HepG2 (cell line): ENCODE results near the gene IL6R. TPM values are rescaled to one million over a fixed set of nuclear protein-coding genes. Genes with fewer than 3 reads are reported as not detected.

Source experiments
- ATAC-seq: fragments of 200-7000 bp; cut with Tn5 transposase; 3 replicates; pipeline ENCODE4 v1.9.1; 2020; ENCODE audit warnings: mild to moderate bottlenecking, moderate library complexity
- BruUV-seq: library from RNA; stranded (reverse); fragments of 400-500 nt; replicated peaks from 2 replicates; lab custom pipeline; 2021; lab: Mats Ljungman, UMichigan
- CTCF ChIA-PET: fragments of 300-600 bp; formaldehyde crosslinking; extraction: SDS; loops from one replicate; lab custom pipeline; 2021; ENCODE audit warnings: low total read pairs, inconsistent platforms, low intra/inter-chr PET ratio; lab: Yijun Ruan, JAX
- POLR2A ChIA-PET: fragments of 350-600 bp; sonication (Branson Sonifier 250); formaldehyde crosslinking; loops from one replicate; lab custom pipeline; 2020; ENCODE audit warnings: antibody characterized with exemption, inconsistent platforms; lab: Yijun Ruan, JAX
- DNase-seq: peaks from one replicate; pipeline ENCODE4 v3.0.0-alpha.2; 2015; ENCODE audit warnings: low spot score
- FAIRE-seq: peaks from 3 replicates; lab custom pipeline; 2011; peaks lifted over from hg19 to GRCh38; lab: Jason Lieb, UNC
- H2AFZ ChIP-seq: one replicate; pipeline ENCODE4 v1.6.1; 2011; ENCODE audit warnings: low read length, inconsistent platforms
- H3K27ac ChIP-seq: fragments of 300-600 bp; 3 replicates; pipeline ENCODE4 v1.8.0; 2011; ENCODE audit warnings: mixed run types, mild to moderate bottlenecking, mixed read lengths, low read length, inconsistent platforms; ENCODE audit not compliant: insufficient read depth; ENCODE audit errors: extremely low read length
- H3K27me3 ChIP-seq, 2 experiments: fragments of 200-600 bp in 1 of 2; 2 replicates in 1 of 2; 3 replicates in 1 of 2; pipeline versions ENCODE4 v1.6.0 to v1.8.0; 2011; ENCODE audit warnings: low read length in 2 of 2, mild to moderate bottlenecking in 2 of 2, moderate library complexity in 2 of 2, inconsistent platforms in 1 of 2; ENCODE audit not compliant: insufficient read depth in 2 of 2, control insufficient read depth in 1 of 2
- H3K36me3 ChIP-seq, 2 experiments: fragments of 200-600 bp in 1 of 2; replicated peaks in 1 of 2; 2 replicates in 1 of 2; 3 replicates in 1 of 2; pipeline versions ENCODE4 v1.5.1 to v1.8.0; 2011; ENCODE audit warnings: low read length in 2 of 2, inconsistent platforms in 1 of 2; ENCODE audit not compliant: insufficient read depth in 2 of 2, control insufficient read depth in 1 of 2
- H3K4me1 ChIP-seq: 2 replicates; pipeline ENCODE4 v1.5.1; 2012; ENCODE audit warnings: low read length, inconsistent platforms; ENCODE audit not compliant: insufficient read depth
- H3K4me2 ChIP-seq: 2 replicates; pipeline ENCODE4 v1.6.0; 2011; ENCODE audit warnings: low read depth, low read length, inconsistent platforms
- H3K4me3 ChIP-seq, 3 experiments: fragments of 200-600 bp in 1 of 3; sonication (generic), shearing (Covaris generic) in 1 of 3; replicated peaks in 1 of 3; 2 replicates each; pipeline ENCODE4 v1.5.1; 2011 to 2016; ENCODE audit warnings: low read length in 3 of 3, inconsistent platforms in 2 of 3, low read depth in 2 of 3, mild to moderate bottlenecking in 2 of 3, control low read depth in 1 of 3, mixed read lengths in 1 of 3; ENCODE audit not compliant: insufficient read depth in 1 of 3
- H3K79me2 ChIP-seq: one replicate; pipeline ENCODE4 v1.6.1; 2011; ENCODE audit warnings: low read length, inconsistent platforms; ENCODE audit not compliant: insufficient read depth
- H3K9ac ChIP-seq: 2 replicates; pipeline ENCODE4 v1.6.0; 2011; ENCODE audit warnings: mild to moderate bottlenecking, low read depth, low read length, inconsistent platforms; ENCODE audit not compliant: insufficient read depth
- H3K9me3 ChIP-seq: 2 replicates; pipeline ENCODE4 v1.5.1; 2012; ENCODE audit warnings: mild to moderate bottlenecking, low read length
- H4K20me1 ChIP-seq: 2 replicates; pipeline ENCODE4 v1.6.0; 2011; ENCODE audit warnings: inconsistent platforms, mild to moderate bottlenecking, low read length, moderate library complexity; ENCODE audit not compliant: insufficient read depth
- ATF1 ChIP-seq: IDR thresholded peaks from 2 replicates; pipeline ENCODE4 v1.6.1; 2016; ENCODE audit warnings: mild to moderate bottlenecking, control low read depth
- CBFB ChIP-seq: sonication (generic); formaldehyde crosslinking; IDR thresholded peaks from 2 replicates; pipeline ENCODE4 v1.4.0; 2020; ENCODE audit warnings: missing genetic modification reagents
- CCAR2 ChIP-seq: fragments of 200-400 bp; formaldehyde crosslinking; optimal IDR thresholded peaks from 2 replicates; pipeline ENCODE3; 2018; ENCODE audit warnings: low read depth, mild to moderate bottlenecking, low read length, moderate library complexity
- GMEB1 ChIP-seq: sonication (generic); formaldehyde crosslinking; IDR thresholded peaks from 2 replicates; pipeline ENCODE4 v1.5.1; 2020; ENCODE audit warnings: missing genetic modification reagents, mild to moderate bottlenecking, borderline replicate concordance
- HNRNPH1 ChIP-seq: fragments of 200-400 bp; formaldehyde crosslinking; optimal IDR thresholded peaks from 2 replicates; pipeline ENCODE3; 2017; ENCODE audit warnings: mild to moderate bottlenecking, low read depth, low read length
- MLXIP ChIP-seq: sonication (generic); formaldehyde crosslinking; IDR thresholded peaks from 2 replicates; pipeline ENCODE4 v1.9.0; 2021; ENCODE audit warnings: missing genetic modification reagents, borderline replicate concordance
- MXD1 ChIP-seq: sonication (generic); formaldehyde crosslinking; IDR thresholded peaks from 2 replicates; pipeline ENCODE4 v1.4.0; 2020; ENCODE audit warnings: mild to moderate bottlenecking, missing genetic modification reagents
- PAF1 ChIP-seq: IDR thresholded peaks from 2 replicates; pipeline ENCODE4 v1.6.1; 2016; ENCODE audit warnings: missing genetic modification reagents, missing compliant biosample characterization
- PAX8 ChIP-seq: sonication (generic); formaldehyde crosslinking; IDR thresholded peaks from 2 replicates; pipeline ENCODE4 v1.8.0; 2022; ENCODE audit warnings: mild to moderate bottlenecking, missing genetic modification reagents, borderline replicate concordance
- ZIK1 ChIP-seq: sonication (generic); formaldehyde crosslinking; IDR thresholded peaks from 2 replicates; pipeline ENCODE4 v1.5.0; 2020; ENCODE audit warnings: mild to moderate bottlenecking, low read depth, missing genetic modification reagents, borderline replicate concordance
- ZNF446 ChIP-seq: sonication (generic); formaldehyde crosslinking; IDR thresholded peaks from 2 replicates; pipeline ENCODE4 v1.5.0; 2020; ENCODE audit warnings: mild to moderate bottlenecking, missing genetic modification reagents
- ZNF577 ChIP-seq: sonication (generic); formaldehyde crosslinking; IDR thresholded peaks from 2 replicates; pipeline ENCODE4 v1.4.0; 2020; ENCODE audit warnings: mild to moderate bottlenecking, low read depth, missing genetic modification reagents, borderline replicate concordance
- ZNF605 ChIP-seq: sonication (generic); formaldehyde crosslinking; IDR thresholded peaks from 2 replicates; pipeline ENCODE4 v1.8.0; 2022; ENCODE audit warnings: mild to moderate bottlenecking, missing genetic modification reagents
- ZNF672 ChIP-seq: sonication (generic); formaldehyde crosslinking; IDR thresholded peaks from 2 replicates; pipeline ENCODE4 v1.8.1; 2022; ENCODE audit warnings: missing genetic modification reagents
- ZNF720 ChIP-seq: sonication (generic); formaldehyde crosslinking; IDR thresholded peaks from 2 replicates; pipeline ENCODE4 v1.4.0; 2020; ENCODE audit warnings: missing genetic modification reagents
- whole genome bisulfite sequencing: methylation state at CpG from one replicate; pipeline ENCODE4 v1.1.6; 2017; ENCODE audit warnings: low lambda C conversion rate; 5-methylcytosine and 5-hydroxymethylcytosine counted together
- in situ Hi-C: cut with HindIII; loops from 2 replicates; pipeline ENCODE4 v1.10.0; 2017; ENCODE audit warnings: low pct_unique_long_range_greater_than_20kb; ENCODE audit not compliant: extremely low pct_ligation_motif_present
- intact Hi-C: fragments of 100-400 bp; cut with micrococcal nuclease; formaldehyde crosslinking; loops from one replicate; pipeline ENCODE4 v1.10.0; 2022; ENCODE audit not compliant: unreplicated experiment
- polyA plus RNA-seq, 8 experiments: library from polyadenylated mRNA; depleted of rRNA in 3 of 8; stranded (reverse) in 7 of 8; unstranded in 1 of 8; fragments of >200 nt; fragmentation: Illumina TruSeq in 4 of 8; extraction: Trizol in 4 of 8; gene quantifications; 2 replicates each; pipeline versions ENCODE4 v1.2.1 to v1.2.3, GENCODE V29; 2011 to 2016; ENCODE audit warnings: low read depth in 4 of 8, missing spikeins in 1 of 8, mixed read lengths in 1 of 8; ENCODE audit not compliant: insufficient read depth in 1 of 8
- total RNA-seq, 5 experiments: library from RNA; depleted of rRNA; stranded (reverse); fragments of >200 nt; fragmentation: Illumina TruSeq; extraction: Trizol; gene quantifications; 2 replicates each; pipeline ENCODE4 v1.2.3, GENCODE V29; 2016; ENCODE audit warnings: low read depth in 1 of 5
- TF ChIP-seq, protein P1 (sequence below): sonication (generic); formaldehyde crosslinking; IDR thresholded peaks from 2 replicates; pipeline ENCODE4 v1.5.1; 2020; ENCODE audit warnings: mild to moderate bottlenecking, moderate library complexity, missing genetic modification reagents

The IL6R gene
- total and polyA plus RNA-seq, 2 of the 13 experiments (the other 11 are each of a cell fraction or from before 2014, with no cell fraction given) = 5.0 to 24.5 TPM

- Histone ChIP-seq H3K4me2 (no peak overlapping the region), H3K9me3 (no peaks in the 10 kb centered on the region), H3K27me3 (no peaks in the 10 kb centered on the region), H4K20me1 (no peaks in the 10 kb centered on the region), H3K27ac (no peak overlapping the region), H3K4me1 (peaks cover 10% of the 10 kb centered on the region), H3K79me2 (no peaks in the 10 kb centered on the region), H3K4me3 (no peak overlapping the region), H3K36me3 (no peaks in the 10 kb centered on the region), H3K9ac (no peak overlapping the region), H2AFZ (no peak overlapping the region)
- CTCF ChIA-PET = no interaction called here
- WGBS = 87% methylated on average over 6 of the region's 8 CpGs
- FAIRE-seq (no peak), DNase-seq (no peak), ATAC-seq (no peak)
- in situ Hi-C loops = no loop called here
- BruUV-seq = no TSS peak
- intact Hi-C loops = no loop called here
- POLR2A ChIA-PET = no interaction called here
- no peak for TF ChIP-seq ZIK1
- no peak for TF ChIP-seq CCAR2
- no peak for TF ChIP-seq CBFB (CRISPR knock-in tag)
- TF ChIP-seq, protein P1, sequence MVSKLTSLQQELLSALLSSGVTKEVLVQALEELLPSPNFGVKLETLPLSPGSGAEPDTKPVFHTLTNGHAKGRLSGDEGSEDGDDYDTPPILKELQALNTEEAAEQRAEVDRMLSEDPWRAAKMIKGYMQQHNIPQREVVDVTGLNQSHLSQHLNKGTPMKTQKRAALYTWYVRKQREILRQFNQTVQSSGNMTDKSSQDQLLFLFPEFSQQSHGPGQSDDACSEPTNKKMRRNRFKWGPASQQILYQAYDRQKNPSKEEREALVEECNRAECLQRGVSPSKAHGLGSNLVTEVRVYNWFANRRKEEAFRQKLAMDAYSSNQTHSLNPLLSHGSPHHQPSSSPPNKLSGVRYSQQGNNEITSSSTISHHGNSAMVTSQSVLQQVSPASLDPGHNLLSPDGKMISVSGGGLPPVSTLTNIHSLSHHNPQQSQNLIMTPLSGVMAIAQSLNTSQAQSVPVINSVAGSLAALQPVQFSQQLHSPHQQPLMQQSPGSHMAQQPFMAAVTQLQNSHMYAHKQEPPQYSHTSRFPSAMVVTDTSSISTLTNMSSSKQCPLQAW (CRISPR knock-in tag) = no peak
- TF ChIP-seq ZNF577 (CRISPR knock-in tag) = no peak
- no peak for TF ChIP-seq MLXIP (CRISPR knock-in tag)
- no peak for TF ChIP-seq ZNF605
- TF ChIP-seq HNRNPH1 = no peak
- no peak for TF ChIP-seq ZNF446
- TF ChIP-seq PAX8 (CRISPR knock-in tag) = no peak
- no peak for TF ChIP-seq ZNF672 (CRISPR knock-in tag)
- TF ChIP-seq PAF1 (CRISPR knock-in tag) = no peak
- TF ChIP-seq MXD1 (CRISPR knock-in tag) = no peak
- TF ChIP-seq GMEB1 (CRISPR knock-in tag) = no peak
- no peak for TF ChIP-seq ATF1 (CRISPR knock-in tag)
- no peak for TF ChIP-seq ZNF720 (CRISPR knock-in tag)
These were observed 60.6 kb downstream of the IL6R start for GRCh38 chr1:154465621-154466195.
